Measurements from ENCODE around the gene TRAK1.

- TF ChIP-seq CTCF (IDR thresholded peaks at IDR 0.05), result no peak
- TF ChIP-seq EP300 (IDR thresholded peaks at IDR 0.05), result no peak
- TF ChIP-seq POLR2A (IDR thresholded peaks at IDR 0.05), result no peak
- peak in 3 of 4 donors; percentile 28 to 61 (median 49) for TF ChIP-seq POLR2AphosphoS5 (IDR thresholded peaks at IDR 0.05)
Measured at GRCh38 chr3:42179110-42179725, 88.1 kb downstream of the TRAK1 start.
